Vagina (tissue), 2 donors: ENCODE results near the gene PBLD.
"Not testable (repeated sequence)": the region's sequence is repeated elsewhere in the genome, so short reads cannot be mapped to it uniquely, and the experiment has no call there.

Experiments
- CTCF ChIP-seq, 3 experiments: fragments of 450-650 bp in 2 of 3; fragments of 200-600 bp in 1 of 3; sonication (generic) in 1 of 3; IDR thresholded peaks; one replicate each; pipeline ENCODE4 v1.5.1; 2017 to 2019; ENCODE audit warnings: antibody characterized with exemption in 3 of 3, mild to moderate bottlenecking in 2 of 3, moderate library complexity in 2 of 3
- POLR2A ChIP-seq, 2 donors: fragments of 450-650 bp; IDR thresholded peaks; one replicate each; pipeline ENCODE4 v1.6.1; 2017; ENCODE audit warnings: antibody characterized with exemption in 2 of 2, mild to moderate bottlenecking in 2 of 2, moderate library complexity in 2 of 2
- POLR2AphosphoS5 ChIP-seq, 2 donors: sonication (generic); formaldehyde crosslinking; IDR thresholded peaks; one replicate each; pipeline ENCODE4 v1.9.0; 2017; ENCODE audit warnings: antibody characterized with exemption in 2 of 2, mild to moderate bottlenecking in 2 of 2, low read depth in 1 of 2; ENCODE audit not compliant: insufficient read depth in 1 of 2

GRCh38 chr10:68324396-68324795 lies 8.3 kb downstream of the PBLD start:
- not testable (repeated sequence) for TF ChIP-seq CTCF (IDR thresholded peaks at IDR 0.05); POLR2A (IDR thresholded peaks at IDR 0.05); POLR2AphosphoS5 (IDR thresholded peaks at IDR 0.05; ENCODE audit: insufficient read depth in 1 of 2, low read depth in 1 of 2)
